ENCODE data around the gene IFFO2.

The IFFO2 gene

GRCh38 chr1:18890706-18891425 lies 65.6 kb downstream of the IFFO2 start:
- no peak for DNase-seq

- DNase-seq: no peak
These were observed 70.5 kb downstream of the IFFO2 start for GRCh38 chr1:18886003-18886335.

GRCh38 chr1:18885311-18886002 lies 71.0 kb downstream of the IFFO2 start:
- no peak for DNase-seq

GRCh38 chr1:18884727-18885126 lies 71.7 kb downstream of the IFFO2 start:
- no peak for DNase-seq

- DNase-seq: no peak
These were observed 72.1 kb downstream of the IFFO2 start for GRCh38 chr1:18884419-18884717.

GRCh38 chr1:18883636-18884418 lies 72.6 kb downstream of the IFFO2 start:
- peak; percentile 20 to 54 for DNase-seq

- no peak for DNase-seq
These were observed 73.4 kb downstream of the IFFO2 start for GRCh38 chr1:18883079-18883478.

- DNase-seq: no peak
These were observed 74.0 kb downstream of the IFFO2 start for GRCh38 chr1:18882486-18882885.

GRCh38 chr1:18881642-18882431 lies 74.6 kb downstream of the IFFO2 start:
- DNase-seq: no peak

- DNase-seq: no peak
These were observed 75.3 kb downstream of the IFFO2 start for GRCh38 chr1:18881164-18881563.

GRCh38 chr1:18880585-18880984 lies 75.9 kb downstream of the IFFO2 start:
- no peak for DNase-seq

- DNase-seq: no peak
These were observed 76.6 kb downstream of the IFFO2 start for GRCh38 chr1:18879791-18880309.

- DNase-seq: no peak
These were observed 77.2 kb downstream of the IFFO2 start for GRCh38 chr1:18879215-18879790.

- no peak for DNase-seq
These were observed 77.8 kb downstream of the IFFO2 start for GRCh38 chr1:18878538-18879214.

GRCh38 chr1:18877282-18877681 lies 79.2 kb downstream of the IFFO2 start:
- DNase-seq: no peak

GRCh38 chr1:18876210-18876609 lies 80.3 kb downstream of the IFFO2 start:
- DNase-seq: no peak

GRCh38 chr1:18875796-18876128 lies 80.7 kb downstream of the IFFO2 start:
- no peak for DNase-seq

GRCh38 chr1:18875107-18875795 lies 81.2 kb downstream of the IFFO2 start:
- DNase-seq: peak; percentile 7 to 14

- no peak for DNase-seq
These were observed 81.9 kb downstream of the IFFO2 start for GRCh38 chr1:18874600-18874999.

GRCh38 chr1:18874036-18874435 lies 82.4 kb downstream of the IFFO2 start:
- no peak for DNase-seq

GRCh38 chr1:18872071-18872611 lies 84.3 kb downstream of the IFFO2 start:
- DNase-seq: no peak

Measured in bone marrow (tissue), 2 donors.